Muscle layer of duodenum (tissue), 2 donors: Measurements from ENCODE around the gene SPECC1.

Experiments
- H3K27ac ChIP-seq: one replicate; pipeline ENCODE4 v1.7.0; 2013; ENCODE audit warnings: mild to moderate bottlenecking, low read length
- H3K27me3 ChIP-seq: one replicate; pipeline ENCODE4 v1.7.0; 2013; ENCODE audit warnings: low read depth, mild to moderate bottlenecking, control low read depth, low read length
- H3K36me3 ChIP-seq, 2 donors: one replicate each; pipeline ENCODE4 v1.7.0; 2013; ENCODE audit warnings: low read length in 2 of 2, control low read depth in 1 of 2, mild to moderate bottlenecking in 1 of 2; ENCODE audit not compliant: insufficient read depth in 2 of 2, control insufficient read depth in 1 of 2
- H3K4me1 ChIP-seq, 2 donors: one replicate each; pipeline ENCODE4 v1.7.0; 2013; ENCODE audit warnings: low read length in 2 of 2, mild to moderate bottlenecking in 2 of 2, control low read depth in 1 of 2, moderate library complexity in 1 of 2; ENCODE audit not compliant: insufficient read depth in 2 of 2, control insufficient read depth in 1 of 2
- H3K4me3 ChIP-seq, 2 donors: one replicate each; pipeline ENCODE4 v1.7.0; 2013; ENCODE audit warnings: low read length in 2 of 2, low read depth in 1 of 2, mild to moderate bottlenecking in 1 of 2
- H3K9me3 ChIP-seq, 2 donors: one replicate each; pipeline ENCODE4 v1.7.0; 2013; ENCODE audit warnings: low read length in 2 of 2, control low read depth in 1 of 2, mild to moderate bottlenecking in 1 of 2; ENCODE audit not compliant: control insufficient read depth in 1 of 2
- donor health status: healthy.

SPECC1 gene

DNA sequence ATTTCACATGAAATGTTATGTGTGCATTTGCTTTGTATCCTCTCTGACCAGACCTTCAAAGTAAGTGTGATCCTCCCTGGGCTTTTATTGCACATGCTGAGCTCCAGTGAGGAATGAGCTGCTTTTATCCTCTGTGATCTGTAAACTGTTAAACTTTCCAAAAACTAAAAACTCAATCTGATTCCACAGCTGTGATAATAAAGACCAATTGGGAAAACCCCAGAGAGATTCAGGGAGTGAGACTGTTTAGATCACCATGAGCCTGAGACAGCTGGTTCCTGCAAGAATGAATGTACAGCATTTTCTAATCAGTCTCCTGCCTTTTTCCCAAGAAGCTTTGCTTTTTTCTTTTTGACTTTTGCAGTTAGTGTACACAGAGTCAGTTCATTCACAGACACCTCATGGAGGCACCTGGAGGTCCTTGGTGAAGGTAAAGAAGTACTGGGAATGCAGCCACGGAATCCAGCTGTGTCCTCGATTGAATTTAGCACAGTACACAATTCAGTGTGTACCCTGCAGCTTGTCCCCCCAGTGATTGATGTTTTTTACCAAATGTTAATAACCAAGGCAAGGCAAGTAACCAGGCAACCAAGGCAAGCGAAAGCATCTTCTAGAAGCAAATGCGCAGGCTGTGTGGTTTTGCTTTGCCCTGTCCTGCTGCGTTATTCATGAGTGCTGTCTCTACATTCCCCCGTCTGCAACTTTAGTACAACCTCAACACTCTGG is 275.6 kb downstream of the SPECC1 start:
- no peak overlapping the region for H3K4me3 ChIP-seq
- no peaks in the 10 kb centered on the region for H3K27me3 ChIP-seq
- no peaks in the 10 kb centered on the region for H3K36me3 ChIP-seq
- no peaks in the 10 kb centered on the region for H3K9me3 ChIP-seq
- H3K4me1 ChIP-seq: peaks cover 0 to 4% of the 10 kb centered on the region in 2 donors
- no peak overlapping the region for H3K27ac ChIP-seq

GRCh38 chr17:20289984-20290383 is 280.8 kb downstream of the SPECC1 start:
- no peaks in the 10 kb centered on the region for H3K27me3 ChIP-seq
- no peaks in the 10 kb centered on the region for H3K4me1 ChIP-seq
- no peaks in the 10 kb centered on the region for H3K9me3 ChIP-seq
- no peaks in the 10 kb centered on the region for H3K36me3 ChIP-seq
- H3K27ac ChIP-seq: no peak overlapping the region
- no peak overlapping the region for H3K4me3 ChIP-seq

GRCh38 chr17:20291853-20292252 is 282.7 kb downstream of the SPECC1 start:
- H3K27me3 ChIP-seq: no peaks in the 10 kb centered on the region
- H3K4me1 ChIP-seq: no peaks in the 10 kb centered on the region
- H3K9me3 ChIP-seq: no peaks in the 10 kb centered on the region
- no peak overlapping the region for H3K4me3 ChIP-seq
- H3K27ac ChIP-seq: no peak overlapping the region
- no peaks in the 10 kb centered on the region for H3K36me3 ChIP-seq

DNA sequence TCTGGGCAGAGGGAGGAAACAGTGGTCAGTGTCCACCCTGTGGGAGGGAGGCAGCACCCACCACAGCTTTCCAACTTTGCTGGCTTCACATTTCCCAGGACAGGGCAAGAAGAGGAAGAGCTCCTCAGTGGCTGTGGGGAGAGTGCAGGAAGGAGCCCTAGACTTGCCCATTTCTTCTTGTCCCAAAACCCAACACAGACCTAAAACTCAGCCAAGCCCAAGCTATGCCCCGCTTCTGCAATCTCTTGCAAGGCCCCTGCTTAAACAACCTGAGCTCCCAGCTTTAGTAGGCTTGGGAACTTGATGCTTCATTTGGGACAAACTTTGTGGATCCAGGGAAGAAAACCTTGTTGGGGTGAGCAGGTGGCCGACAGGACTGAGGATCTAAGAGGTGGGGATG is 284.3 kb downstream of the SPECC1 start:
- Histone ChIP-seq H3K27me3 (no peaks in the 10 kb centered on the region), H3K27ac (no peak overlapping the region), H3K36me3 (no peaks in the 10 kb centered on the region), H3K4me1 (no peaks in the 10 kb centered on the region), H3K9me3 (no peaks in the 10 kb centered on the region), H3K4me3 (no peak overlapping the region)

DNA sequence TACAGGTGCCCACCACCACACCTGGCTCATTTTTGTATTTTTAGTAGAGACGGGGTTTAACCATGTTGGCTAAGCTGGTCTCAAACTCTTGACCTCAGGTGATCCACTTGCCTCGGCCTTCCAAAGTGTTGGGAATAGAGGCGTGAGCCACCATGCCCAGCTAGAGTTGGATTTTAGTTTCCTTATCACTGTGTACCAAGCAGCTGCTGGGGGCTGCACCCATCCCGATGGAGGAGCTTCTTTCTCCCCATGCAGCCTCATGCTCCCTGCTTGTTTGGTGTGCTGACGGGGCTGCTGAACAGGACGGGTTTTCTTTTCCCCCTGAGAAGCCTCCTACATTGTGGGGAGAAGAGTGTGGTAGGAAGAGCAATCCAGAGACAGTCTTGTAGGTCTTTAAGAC is 285.0 kb downstream of the SPECC1 start:
- Histone ChIP-seq H3K4me1 (no peaks in the 10 kb centered on the region), H3K36me3 (no peaks in the 10 kb centered on the region), H3K27me3 (no peaks in the 10 kb centered on the region), H3K27ac (no peak overlapping the region), H3K9me3 (no peaks in the 10 kb centered on the region), H3K4me3 (no peak overlapping the region)

DNA sequence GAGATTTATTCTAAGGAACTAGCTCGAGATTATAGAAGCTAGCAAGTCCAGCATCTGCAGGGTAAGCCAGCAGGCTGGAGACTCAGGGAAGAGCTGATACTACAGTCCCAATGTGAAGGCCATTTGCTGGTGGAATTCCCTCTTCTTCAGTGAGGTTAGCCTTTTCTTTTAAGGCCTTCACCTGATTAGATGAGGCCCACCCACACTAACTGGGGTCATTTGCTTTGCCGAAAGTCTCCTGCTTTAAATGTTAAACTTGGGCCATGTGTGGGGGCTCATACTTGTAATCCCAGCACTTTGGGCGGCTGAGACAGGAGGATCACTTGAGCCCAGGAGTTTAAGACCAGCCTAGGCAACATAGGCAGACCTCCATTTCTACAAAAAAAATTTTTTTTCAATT is 289.9 kb downstream of the SPECC1 start:
- Histone ChIP-seq H3K4me1 (peaks cover 0 to 6% of the 10 kb centered on the region in 2 donors), H3K9me3 (no peaks in the 10 kb centered on the region), H3K27ac (no peak overlapping the region), H3K4me3 (no peak overlapping the region), H3K27me3 (no peaks in the 10 kb centered on the region), H3K36me3 (peaks cover 0 to 9% of the 10 kb centered on the region in 2 donors)

DNA sequence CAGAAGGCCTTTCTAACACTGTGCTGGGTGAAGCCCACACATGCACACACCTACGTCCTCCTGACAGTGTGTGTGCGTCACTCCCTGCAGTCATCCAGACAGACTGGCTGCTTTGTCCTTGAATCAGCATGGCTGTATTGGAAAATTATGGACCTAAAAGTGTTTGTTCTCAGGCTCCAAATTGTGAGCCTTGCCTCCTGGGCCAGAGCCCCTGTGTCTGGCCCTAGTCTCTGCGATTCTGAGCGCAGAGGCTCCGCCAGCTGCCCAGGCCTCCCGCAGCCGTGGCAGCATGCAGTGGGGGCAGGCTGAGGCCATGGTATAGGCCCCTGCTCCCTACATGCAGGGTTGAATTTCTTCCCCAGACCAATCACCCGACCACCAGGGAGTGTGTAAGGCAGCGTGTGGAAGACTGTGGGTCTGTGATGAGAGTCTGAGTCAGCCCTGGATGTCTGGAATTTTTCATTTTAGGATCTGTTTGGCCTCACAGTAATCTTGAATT is 291.3 kb downstream of the SPECC1 start:
- no peak overlapping the region for H3K27ac ChIP-seq
- H3K9me3 ChIP-seq: no peaks in the 10 kb centered on the region

GRCh38 chr17:20302246-20302917 is 293.2 kb downstream of the SPECC1 start:
- Histone ChIP-seq H3K9me3 (peaks cover 0 to 13% of the 10 kb centered on the region in 2 donors), H3K4me1 (peaks cover 0 to 6% of the 10 kb centered on the region in 2 donors), H3K27me3 (no peaks in the 10 kb centered on the region), H3K4me3 (no peak overlapping the region), H3K36me3 (peaks cover 0 to 19% of the 10 kb centered on the region in 2 donors), H3K27ac (no peak overlapping the region)

More for the DNA sequence above, 291.3 kb downstream of the SPECC1 start:
- H3K27me3 ChIP-seq: no peaks in the 10 kb centered on the region
- H3K4me3 ChIP-seq: no peak overlapping the region
- peaks cover 0 to 6% of the 10 kb centered on the region in 2 donors for H3K4me1 ChIP-seq
- peaks cover 0 to 9% of the 10 kb centered on the region in 2 donors for H3K36me3 ChIP-seq

DNA sequence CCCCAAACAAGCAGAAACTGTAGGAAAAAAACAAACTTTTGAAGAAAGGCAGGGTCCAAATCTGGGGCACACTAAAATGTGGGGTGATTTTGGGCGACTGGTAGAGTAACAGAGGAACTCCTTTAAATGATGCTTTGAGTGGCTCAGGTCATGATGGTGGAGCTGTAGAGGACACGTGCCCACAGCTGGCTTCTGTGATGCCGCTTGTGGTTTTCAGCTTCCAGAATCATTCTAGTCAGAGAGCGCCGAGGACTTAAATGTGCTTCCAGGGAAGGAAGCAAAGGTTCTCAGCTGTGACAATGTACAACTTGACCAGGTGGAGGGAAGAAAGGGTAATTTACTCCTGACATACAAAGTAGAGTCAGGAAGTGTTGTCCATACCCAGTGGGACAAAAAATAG is 295.8 kb downstream of the SPECC1 start:
- Histone ChIP-seq H3K4me1 (peaks cover 0 to 3% of the 10 kb centered on the region in 2 donors), H3K9me3 (peaks cover 0 to 15% of the 10 kb centered on the region in 2 donors), H3K36me3 (peaks cover 0 to 19% of the 10 kb centered on the region in 2 donors), H3K27me3 (no peaks in the 10 kb centered on the region), H3K27ac (no peak overlapping the region), H3K4me3 (no peak overlapping the region)

DNA sequence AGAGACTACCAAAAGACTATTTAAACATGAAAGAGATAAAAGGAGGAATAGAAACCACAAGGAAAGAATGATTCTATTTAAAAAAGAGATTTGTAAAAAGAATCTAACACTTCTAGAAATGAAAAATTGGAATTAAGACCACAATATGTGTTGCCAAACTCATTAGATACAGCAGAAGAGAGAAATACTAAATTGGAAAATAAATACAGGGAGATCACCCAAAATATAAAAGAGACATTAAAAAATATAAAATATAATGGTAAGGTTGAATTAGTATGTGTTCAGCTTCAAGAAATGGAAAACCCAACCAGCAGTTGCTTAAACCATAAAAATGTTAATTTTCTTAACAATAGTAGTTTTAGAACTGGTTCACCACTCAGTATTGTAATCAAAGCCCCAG is 297.8 kb downstream of the SPECC1 start:
- no peak overlapping the region for H3K27ac ChIP-seq
- no peak overlapping the region for H3K4me3 ChIP-seq
- H3K4me1 ChIP-seq: no peaks in the 10 kb centered on the region
- peaks cover 0 to 12% of the 10 kb centered on the region in 2 donors for H3K36me3 ChIP-seq
- H3K9me3 ChIP-seq: peaks cover 0 to 15% of the 10 kb centered on the region in 2 donors
- no peaks in the 10 kb centered on the region for H3K27me3 ChIP-seq

- H3K4me1 ChIP-seq: no peaks in the 10 kb centered on the region
- H3K27ac ChIP-seq: no peak overlapping the region
- H3K36me3 ChIP-seq: peaks cover 0 to 12% of the 10 kb centered on the region in 2 donors
- peaks cover 0 to 15% of the 10 kb centered on the region in 2 donors for H3K9me3 ChIP-seq
- no peak overlapping the region for H3K4me3 ChIP-seq
- H3K27me3 ChIP-seq: no peaks in the 10 kb centered on the region
Observed at GRCh38 chr17:20307326-20307910, 298.3 kb downstream of the SPECC1 start.
